Body of pancreas (tissue), 4 donors: ENCODE results near the gene PTPRA.

Experiments used
- POLR2A ChIP-seq, 3 donors: fragments of 450-650 bp; IDR thresholded peaks; one replicate each; pipeline ENCODE4 v1.6.1; 2016; ENCODE audit warnings: antibody characterized with exemption in 3 of 3, mild to moderate bottlenecking in 2 of 3
- TF ChIP-seq, protein P1 (sequence below), 7 experiments: fragments of 450-650 bp in 4 of 7; fragments of 200-600 bp in 3 of 7; sonication (generic) in 3 of 7; IDR thresholded peaks; one replicate each; pipeline ENCODE4 v1.5.1; 2016 to 2019; ENCODE audit warnings: antibody characterized with exemption in 7 of 7

DNA sequence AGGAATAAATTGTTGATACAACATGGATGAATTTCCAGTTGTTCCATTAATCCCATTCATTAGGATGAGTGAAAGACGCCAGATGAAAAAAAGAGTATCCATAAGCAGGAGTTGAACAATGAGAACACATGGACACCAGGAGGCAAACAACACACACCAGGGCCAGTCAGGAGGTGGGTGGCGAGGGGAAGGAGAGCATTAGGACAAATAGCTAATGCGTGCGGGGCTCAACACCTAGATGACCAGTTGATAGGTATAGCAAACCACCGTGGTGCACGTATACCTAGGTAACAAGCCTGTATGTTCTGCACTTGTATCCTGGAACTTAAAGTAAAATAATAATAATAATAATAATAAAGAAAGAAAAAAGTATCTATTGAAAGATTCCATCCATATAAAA, 43.9 kb upstream of the PTPRA start:
- TF ChIP-seq, protein P1, sequence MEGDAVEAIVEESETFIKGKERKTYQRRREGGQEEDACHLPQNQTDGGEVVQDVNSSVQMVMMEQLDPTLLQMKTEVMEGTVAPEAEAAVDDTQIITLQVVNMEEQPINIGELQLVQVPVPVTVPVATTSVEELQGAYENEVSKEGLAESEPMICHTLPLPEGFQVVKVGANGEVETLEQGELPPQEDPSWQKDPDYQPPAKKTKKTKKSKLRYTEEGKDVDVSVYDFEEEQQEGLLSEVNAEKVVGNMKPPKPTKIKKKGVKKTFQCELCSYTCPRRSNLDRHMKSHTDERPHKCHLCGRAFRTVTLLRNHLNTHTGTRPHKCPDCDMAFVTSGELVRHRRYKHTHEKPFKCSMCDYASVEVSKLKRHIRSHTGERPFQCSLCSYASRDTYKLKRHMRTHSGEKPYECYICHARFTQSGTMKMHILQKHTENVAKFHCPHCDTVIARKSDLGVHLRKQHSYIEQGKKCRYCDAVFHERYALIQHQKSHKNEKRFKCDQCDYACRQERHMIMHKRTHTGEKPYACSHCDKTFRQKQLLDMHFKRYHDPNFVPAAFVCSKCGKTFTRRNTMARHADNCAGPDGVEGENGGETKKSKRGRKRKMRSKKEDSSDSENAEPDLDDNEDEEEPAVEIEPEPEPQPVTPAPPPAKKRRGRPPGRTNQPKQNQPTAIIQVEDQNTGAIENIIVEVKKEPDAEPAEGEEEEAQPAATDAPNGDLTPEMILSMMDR (IDR thresholded peaks at IDR 0.05), result no peak
- TF ChIP-seq POLR2A (IDR thresholded peaks at IDR 0.05), result no peak
